Fibroblast of lung (primary cell): Measurements from ENCODE around the gene PROP1.

Experiments used
- CTCF ChIP-seq, 2 donors: IDR thresholded peaks in 1 of 2; conservative IDR thresholded peaks in 1 of 2; 1 replicate in 1 of 2; 2 replicates in 1 of 2; pipeline ENCODE4 v1.5.1; 2011 to 2012; ENCODE audit warnings: low read length in 2 of 2, control low read depth in 1 of 2, inconsistent platforms in 1 of 2, low read depth in 1 of 2, mild to moderate bottlenecking in 1 of 2
- EZH2 ChIP-seq: IDR thresholded peaks from 2 replicates; pipeline ENCODE4 v1.5.1; 2012; ENCODE audit warnings: low read length, control low read depth, mild to moderate bottlenecking; ENCODE audit errors: missing control alignments

- TF ChIP-seq CTCF (conservative IDR thresholded peaks at IDR 0.05 in 1 of 2, IDR thresholded peaks at IDR 0.05 in 1 of 2; ENCODE audit: low read depth in 1 of 2, low read length in 2 of 2) = no peak
- TF ChIP-seq EZH2 = no peak
Measured at GRCh38 chr5:177996660-177997318, 747 bp upstream of the PROP1 start.
